GM18508 (cell line): Measurements from ENCODE around the gene SUPT5H.

Experiments used
- ATAC-seq: cut with Tn5 transposase; IDR thresholded peaks from one replicate; pipeline ENCODE4 v1.9.1; 2021; ENCODE audit warnings: moderate number of reproducible peaks; ENCODE audit not compliant: insufficient read depth, unreplicated experiment

Gene SUPT5H

DNA sequence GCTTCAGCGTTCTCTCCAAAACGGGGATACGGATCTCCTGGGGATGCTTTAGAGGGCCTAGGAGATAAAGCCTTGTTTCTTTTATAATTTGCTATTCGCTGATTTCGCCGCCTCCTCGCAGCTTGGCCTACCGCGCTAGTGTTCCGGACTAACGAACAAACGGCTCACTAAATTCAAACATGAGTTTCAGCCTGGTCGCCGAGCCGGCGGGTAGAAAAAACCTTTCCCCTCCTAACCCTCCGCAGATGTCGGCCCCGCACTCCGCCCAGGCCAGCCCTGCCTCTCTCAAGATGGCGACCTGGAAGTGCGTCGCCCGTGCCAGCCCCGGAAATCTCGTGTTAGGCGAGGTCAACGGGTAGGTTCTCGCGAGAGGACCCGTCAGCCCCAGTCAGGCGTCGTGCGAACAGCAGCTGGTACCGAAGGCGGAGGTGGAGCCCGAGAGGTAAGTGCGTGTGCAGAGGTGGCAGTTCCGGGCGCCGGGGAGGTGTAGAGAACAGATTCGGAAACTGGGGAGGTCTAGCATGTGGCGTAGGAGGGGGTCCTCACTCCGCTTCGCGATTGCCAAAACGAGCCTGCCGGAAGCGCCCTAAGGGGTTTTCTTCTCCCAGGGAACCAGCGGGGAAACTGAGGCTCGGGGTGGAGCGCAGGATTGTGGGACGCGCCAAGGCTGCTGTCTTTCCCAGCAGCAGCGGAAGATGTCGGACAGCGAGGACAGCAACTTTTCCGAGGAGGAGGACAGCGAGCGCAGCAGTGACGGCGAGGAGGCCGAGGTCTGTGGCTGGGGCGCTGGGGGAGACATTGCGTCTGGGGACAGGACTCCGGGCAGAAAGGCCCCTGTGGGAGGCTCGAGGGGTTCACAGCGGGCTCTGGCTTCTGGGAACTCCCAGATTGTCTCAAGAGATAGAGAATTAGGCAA, at the start of gene SUPT5H:
TSS of gene SUPT5H (plus strand) at position 387 of the 916 bp plus-strand sequence. CDS start at position 696, 309 bp downstream.
- no peak for ATAC-seq

DNA sequence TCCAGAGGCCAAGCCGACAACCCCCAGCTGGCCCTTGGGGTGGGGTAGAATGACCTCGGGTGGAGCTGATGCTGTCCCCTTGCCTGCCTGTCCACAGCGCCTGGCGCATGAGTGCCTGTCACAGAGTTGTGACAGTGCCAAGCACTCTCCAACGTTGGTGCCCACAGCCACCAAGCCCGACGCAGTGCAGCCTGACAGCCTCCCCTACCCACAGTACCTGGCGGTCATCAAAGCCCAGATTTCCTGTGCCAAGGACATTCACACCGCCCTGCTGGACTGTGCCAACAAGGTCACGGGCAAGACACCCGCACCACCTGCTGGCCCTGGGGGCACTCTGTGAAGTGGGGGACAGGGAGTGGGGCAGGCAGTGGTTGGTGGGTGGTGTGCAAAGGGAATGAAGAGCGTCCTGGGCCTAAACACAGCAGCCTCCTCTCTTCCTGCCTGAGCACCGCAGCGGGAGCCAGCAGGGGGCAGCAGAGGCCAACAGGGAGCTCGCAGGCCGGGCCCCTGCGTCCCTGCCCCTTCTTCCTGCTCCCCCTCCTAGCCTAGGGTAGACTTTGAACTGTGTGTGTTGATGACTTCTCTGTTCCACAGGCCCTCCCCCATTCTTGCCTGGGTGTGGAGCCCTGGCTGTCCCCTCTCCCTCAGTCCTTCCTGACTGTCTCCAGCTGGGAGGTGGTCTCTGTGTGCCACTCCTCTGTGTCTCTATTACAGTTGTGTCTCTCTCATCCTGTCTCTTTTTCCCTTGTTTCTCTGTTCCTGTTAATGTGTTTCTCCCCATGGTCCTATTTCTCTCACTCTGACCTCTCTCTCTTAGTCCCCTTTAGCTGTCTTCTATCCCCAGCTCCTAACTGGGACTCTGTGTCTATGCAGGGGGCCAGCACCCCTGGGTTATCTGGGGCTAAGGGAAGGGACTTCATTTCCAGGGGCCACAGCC, 47.8 kb upstream of the SUPT5H start:
- no peak for ATAC-seq

DNA sequence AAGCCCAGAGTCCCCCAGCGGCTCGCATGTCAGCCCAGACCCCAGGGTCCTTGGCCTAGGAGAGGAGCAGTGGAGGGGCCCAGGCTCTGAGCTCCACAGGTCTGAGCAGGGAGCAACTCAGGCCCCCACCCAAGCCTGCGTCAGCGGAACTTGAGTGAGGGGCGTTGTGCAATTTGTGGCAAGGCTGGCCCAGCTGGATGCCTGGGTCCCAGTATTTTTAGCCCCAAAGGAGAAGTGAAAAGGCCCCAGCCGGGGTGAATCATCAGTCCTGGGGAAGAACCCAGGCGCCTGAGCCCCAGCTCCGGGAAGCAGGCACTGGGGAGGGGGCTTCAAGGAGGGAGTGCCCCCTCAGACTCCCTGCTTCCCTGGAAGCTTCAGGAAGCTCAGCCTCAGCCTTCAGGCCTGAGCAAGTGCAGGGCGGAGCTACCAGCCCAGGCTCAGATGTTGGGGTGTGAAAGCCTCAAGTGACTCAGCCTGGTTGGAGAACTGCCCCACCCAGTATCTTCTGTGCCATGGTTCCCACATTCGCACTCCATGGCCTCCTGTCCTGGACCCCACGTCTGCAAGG, 47.0 kb upstream of the SUPT5H start:
- no peak for ATAC-seq

DNA sequence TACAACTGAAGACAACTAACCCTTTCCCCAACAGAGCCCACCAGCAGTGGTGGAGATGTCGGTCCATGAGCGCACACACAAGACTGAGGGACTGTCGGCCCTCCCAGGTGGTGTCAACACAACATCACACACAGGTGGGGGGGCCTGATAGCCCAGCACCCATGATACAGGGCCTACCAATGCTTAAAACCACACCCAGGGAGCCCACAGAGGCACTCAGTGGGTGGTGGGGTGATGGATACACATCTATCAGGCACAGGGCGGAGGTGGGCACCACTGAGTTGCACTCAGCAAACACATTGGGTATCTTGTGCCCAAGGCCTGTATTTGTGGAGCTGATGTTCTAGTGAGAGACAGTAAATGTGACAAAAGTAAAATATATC, 45.7 kb upstream of the SUPT5H start:
- no peak for ATAC-seq

DNA sequence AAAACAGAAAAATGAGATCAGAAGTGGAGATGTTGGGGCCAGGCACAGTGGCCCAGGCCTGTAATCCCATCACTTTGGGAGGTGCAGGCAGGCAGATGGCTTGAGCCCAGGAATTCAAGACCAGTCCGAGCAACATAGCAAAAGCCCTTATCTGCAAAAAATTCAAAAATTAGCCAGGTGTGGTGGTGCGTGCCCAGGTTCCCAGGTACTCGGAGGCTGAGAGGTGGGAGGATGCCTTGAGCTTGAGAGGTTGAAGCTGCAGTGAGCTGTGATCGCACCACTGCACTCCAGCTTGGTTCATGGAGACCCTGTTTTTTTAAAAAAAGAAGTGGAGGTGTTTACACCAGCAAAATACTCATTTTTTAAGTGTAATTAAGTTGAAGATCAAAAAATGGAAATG, 45.3 kb upstream of the SUPT5H start:
- ATAC-seq = no peak

DNA sequence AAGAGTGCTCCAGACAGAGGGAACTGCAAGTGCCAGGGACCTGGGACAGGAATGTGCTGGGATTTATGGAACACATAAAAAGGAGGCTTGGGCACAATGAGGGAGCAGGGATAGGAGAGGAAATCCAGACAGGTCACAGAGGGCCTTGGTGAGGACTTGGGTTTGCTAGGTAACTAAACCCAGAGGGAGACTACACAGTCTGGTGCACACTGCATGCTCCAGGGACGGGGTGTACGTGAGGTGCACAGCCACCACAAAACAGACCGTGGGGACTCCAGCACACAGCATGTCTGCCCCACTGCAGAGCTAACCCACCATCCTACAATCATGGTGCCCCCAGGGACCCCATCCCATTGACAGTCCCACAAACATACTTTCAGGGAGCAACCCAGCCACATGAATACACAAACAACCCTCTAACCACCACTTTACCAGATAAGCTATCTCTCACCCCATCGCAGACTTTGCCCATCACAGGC, 44.3 kb upstream of the SUPT5H start:
- ATAC-seq = no peak

DNA sequence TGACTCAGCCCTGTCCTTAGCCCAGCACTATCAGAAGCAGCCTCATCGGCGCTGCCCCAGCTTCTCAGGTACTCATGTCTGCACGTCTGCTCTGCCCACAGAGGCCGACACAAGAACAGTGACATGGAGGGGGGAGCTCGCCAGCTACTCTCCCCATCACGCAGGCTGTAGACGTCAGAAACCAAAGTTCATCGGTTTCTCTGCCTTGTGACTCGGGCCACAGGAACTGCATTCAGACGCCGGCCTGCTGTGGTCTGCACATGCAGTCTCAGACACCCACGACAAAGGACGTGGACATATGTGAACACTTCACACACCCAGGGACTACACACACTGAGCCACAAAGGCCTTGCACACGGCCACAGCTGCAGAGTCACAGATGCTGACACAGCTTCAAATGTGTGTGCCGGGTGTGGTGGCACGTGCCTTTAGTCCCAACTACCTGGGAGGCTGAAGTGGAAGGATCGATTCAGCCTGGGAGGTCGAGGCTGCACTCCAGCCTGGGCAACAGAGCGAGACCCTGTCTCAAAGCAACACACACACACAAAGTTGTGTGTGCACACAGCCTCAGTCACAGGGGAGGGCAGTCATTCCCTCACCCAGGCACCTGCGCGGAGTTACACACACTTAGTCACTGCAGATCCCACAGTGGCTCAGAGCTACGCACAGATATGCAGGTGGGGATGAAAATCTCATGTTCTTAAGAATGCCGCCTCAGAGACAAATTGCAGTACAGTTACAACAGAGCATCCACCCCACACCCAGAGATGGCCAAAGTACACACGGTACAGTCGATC, 43.6 kb upstream of the SUPT5H start:
- ATAC-seq = no peak

DNA sequence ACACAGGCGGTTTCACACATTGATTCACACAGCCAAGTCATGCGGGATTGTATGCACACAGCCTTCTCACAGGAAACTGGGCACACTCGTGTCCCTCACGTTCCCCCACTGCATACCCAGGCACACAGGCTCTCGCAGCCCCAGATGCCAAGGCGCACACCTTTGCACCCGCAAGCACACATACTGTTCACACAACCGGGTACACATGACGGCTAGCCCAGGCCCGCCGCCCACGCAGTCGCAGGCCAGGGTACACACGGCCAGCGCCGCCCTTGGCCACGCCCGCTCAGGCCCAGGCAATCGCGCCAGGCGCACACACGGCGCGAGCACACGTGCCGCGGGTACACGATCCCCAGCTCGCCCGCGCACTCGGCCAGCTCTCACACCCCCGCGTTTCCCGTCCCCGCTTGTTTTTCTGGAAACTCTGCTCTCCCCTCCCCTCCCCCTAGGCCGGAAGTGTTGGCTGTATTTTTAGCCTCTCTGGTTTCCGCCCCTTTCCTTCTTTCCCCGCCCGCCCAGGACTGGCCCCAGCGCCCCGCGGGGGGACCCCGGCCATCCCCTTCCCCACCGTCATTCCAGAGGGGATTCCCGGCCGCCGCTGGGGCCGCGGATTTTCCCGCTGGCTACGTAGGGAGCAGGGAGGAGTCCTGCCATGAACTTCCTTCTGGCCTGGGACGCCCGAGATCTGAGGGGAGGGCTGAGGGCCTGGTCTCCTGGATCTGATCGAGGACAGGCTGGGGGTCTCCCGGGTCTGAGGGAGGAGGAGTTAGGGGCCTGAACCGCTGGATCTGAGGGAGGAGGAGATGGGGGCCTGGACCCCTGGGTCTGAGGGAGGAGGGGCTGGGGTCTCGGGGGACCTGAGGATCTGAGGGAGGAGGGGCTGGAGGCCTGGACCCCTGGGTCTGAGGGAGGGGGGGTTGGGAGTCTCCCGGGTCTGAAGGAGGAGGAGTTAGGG, 42.8 kb upstream of the SUPT5H start:
- no peak for ATAC-seq

DNA sequence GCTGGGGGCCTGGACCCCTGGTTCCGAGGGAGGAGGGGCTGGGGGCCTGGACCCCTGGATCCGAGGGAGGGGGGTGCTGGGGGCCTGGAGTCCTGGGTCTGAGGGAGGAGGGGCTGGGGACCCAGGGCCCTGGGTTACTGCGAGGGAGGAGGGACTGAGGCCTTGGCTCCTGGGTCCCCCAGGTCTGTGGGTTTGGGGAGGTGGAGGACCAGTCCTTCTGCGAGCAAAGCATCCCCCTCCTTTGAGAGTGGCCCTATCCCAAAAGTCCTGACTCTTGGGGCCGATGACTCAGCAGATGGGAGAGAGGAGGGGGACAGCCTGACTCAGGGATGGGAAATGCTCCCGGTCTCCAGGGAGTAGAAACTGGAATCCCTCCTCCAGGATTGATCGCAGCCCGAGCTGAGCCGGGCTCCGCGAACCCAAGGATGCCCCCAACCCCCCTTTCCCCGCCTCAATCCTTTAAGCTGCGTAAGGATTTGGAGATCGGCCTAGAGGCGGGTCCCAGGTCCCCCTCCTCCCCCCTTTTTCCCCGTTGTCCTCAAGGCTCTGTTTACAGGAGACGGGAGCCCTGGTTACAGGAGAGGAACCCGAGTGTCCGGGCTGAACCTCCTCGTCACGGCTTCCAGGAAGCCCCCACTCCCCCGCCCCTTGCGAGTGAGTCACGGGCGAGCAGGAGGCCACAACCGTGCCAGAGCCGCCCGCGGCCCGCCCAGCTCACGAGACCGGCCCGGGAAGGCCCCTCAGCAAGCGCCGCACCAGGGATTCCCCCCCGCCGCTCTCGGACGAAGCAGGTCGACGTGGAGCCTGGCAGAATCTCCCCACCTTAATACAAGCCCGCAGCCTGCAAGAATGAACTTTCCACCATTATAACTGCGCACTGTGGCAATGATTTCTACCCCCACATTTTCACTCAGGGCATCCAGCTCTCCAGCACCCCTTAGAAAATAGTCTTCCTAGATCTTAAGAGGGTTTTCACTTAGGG, 41.8 kb upstream of the SUPT5H start:
- no peak for ATAC-seq

DNA sequence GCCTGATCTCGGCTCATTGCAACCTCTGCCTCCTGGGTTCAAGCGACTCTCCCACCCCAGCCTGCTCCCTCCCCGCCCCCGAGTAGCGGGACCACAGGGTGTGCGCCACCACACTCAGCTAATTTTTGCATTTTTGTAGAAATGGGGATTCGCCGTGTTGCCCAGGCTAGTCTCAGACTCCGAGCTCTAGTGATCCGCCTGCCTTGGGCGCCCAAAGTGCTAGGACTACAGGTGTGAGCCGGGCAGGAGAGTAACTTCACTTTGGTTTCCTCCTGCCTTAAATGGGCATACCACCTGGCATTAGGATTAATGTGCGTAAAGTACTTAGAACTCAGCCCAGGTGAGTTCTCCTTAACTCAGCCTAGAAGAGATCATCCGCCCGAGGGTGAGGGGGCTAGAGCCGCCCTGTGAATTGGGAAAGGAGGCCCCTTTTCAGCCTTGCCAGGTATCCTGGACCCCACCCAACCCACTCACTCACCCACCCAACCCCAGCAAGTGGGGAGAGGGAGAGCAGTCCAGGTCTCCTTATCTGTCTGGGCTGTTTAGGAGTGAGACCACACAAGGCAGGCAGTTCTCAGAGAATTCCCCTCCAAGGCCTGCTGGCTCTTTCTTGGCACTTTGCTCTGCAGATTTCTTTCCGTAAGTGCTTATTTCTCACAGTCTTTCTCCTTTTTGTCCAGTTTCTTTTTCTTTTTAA, 40.0 kb upstream of the SUPT5H start:
- no peak for ATAC-seq

DNA sequence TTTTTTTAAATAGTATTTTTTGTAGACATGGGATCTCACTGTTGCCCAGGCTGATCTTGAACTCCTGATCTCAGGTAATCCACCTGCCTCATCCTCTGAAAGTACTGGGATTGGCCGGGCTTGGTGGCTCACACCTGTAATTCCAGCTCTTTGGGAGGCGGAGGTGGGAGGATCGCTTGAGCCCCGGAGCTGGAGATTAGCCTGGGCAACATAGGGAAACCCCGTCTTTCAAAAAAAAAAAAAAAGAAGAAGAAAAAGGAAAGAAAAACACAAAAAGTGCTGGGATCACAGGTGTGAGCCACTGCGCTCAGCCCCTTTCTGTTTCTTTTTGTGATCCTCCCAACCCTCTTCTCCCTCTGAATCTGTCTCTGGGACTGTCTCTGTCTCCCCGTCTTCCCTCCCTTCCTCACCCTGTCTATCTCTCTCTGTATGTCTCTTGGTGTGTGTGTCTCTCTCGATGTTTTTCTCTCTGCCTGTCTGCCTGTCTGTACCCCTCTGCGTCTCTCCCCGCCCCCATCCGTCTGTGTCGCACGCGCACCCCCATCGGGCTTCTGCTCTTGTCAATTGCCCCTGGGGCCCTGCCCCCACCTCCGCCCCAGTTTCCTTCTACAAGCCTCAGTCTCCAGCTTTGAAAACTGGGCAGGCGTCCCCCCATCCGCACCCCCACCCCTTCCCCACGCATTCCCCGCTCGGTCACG, 39.3 kb upstream of the SUPT5H start:
- ATAC-seq = no peak

DNA sequence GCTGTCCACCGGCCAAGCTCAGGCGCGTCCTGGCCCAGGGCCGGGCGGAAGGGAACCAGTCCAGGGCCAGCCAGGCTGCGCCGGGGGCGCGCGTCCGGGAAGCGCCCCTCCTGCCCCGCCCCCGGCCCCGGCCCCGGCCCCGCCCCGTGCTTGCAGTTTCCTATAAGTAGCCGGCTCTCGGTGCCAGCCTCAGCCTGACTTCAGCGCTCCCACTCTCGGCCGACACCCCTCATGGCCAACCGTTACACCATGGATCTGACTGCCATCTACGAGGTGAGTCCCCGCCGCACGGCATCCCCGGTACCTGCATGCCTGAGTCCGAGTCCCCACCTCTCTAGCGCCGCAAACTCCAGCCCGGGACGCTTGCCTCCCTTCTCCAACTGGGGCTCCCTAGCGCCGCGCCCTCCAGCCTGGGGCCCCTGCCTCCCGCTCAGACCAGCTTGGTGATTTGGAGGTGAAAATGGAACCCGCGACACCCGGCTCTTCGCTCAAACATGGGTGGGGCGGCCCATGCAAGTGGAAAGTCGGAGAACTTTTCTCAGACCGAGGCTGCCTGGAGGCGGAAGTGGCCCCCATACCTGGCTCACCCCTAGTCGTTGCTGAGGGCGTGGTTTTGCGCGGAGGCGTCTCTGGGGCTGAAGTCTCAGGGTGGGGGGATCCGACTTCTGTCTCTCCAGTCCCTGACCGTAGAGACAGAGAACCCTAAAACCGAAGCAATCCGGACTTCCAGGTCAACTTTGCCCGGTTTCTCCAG, 38.5 kb upstream of the SUPT5H start, which contains the start of gene ZFP36:
TSS of gene ZFP36 (plus strand) at position 192 of the 754 bp plus-strand sequence. CDS start at position 250, 58 bp downstream.
- no peak for ATAC-seq

DNA sequence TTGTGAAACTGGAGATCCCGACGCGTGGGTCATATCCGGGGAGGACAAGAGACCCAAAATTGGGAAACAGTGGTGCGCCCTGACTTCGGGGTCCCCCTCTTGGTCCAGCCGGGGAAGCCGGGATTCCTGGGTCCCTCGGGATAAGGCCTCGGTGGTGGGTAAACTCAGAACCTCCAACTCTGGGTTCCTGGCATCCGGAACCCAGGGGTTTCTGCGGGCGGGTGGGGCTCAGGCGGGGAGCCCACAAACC, 38.0 kb upstream of the SUPT5H start:
- ATAC-seq = no peak

DNA sequence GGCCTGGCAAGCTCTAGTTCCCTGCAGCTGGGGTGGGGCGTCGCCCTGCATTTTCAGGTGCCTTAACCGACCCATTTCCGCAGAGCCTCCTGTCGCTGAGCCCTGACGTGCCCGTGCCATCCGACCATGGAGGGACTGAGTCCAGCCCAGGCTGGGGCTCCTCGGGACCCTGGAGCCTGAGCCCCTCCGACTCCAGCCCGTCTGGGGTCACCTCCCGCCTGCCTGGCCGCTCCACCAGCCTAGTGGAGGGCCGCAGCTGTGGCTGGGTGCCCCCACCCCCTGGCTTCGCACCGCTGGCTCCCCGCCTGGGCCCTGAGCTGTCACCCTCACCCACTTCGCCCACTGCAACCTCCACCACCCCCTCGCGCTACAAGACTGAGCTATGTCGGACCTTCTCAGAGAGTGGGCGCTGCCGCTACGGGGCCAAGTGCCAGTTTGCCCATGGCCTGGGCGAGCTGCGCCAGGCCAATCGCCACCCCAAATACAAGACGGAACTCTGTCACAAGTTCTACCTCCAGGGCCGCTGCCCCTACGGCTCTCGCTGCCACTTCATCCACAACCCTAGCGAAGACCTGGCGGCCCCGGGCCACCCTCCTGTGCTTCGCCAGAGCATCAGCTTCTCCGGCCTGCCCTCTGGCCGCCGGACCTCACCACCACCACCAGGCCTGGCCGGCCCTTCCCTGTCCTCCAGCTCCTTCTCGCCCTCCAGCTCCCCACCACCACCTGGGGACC, 37.6 kb upstream of the SUPT5H start:
- ATAC-seq = no peak
